SU-DHL-6 (cell line): Measurements from ENCODE around the gene DYNC2H1.

Experiments
- CTCF ChIP-seq: fragments of 200-600 bp; sonication (generic); IDR thresholded peaks from one replicate; pipeline ENCODE4 v1.5.1; 2017; ENCODE audit warnings: antibody characterized with exemption, mild to moderate bottlenecking, low read length, moderate library complexity; ENCODE audit not compliant: insufficient read depth, poor library complexity, severe bottlenecking
- EZH2phosphoT487 ChIP-seq: fragments of 200-600 bp; sonication (generic), shearing (Covaris generic); conservative IDR thresholded peaks from 2 replicates; pipeline ENCODE4 v1.6.1; 2018; ENCODE audit warnings: mild to moderate bottlenecking, antibody characterized with exemption, low read length, moderate library complexity, mixed read lengths

DNA sequence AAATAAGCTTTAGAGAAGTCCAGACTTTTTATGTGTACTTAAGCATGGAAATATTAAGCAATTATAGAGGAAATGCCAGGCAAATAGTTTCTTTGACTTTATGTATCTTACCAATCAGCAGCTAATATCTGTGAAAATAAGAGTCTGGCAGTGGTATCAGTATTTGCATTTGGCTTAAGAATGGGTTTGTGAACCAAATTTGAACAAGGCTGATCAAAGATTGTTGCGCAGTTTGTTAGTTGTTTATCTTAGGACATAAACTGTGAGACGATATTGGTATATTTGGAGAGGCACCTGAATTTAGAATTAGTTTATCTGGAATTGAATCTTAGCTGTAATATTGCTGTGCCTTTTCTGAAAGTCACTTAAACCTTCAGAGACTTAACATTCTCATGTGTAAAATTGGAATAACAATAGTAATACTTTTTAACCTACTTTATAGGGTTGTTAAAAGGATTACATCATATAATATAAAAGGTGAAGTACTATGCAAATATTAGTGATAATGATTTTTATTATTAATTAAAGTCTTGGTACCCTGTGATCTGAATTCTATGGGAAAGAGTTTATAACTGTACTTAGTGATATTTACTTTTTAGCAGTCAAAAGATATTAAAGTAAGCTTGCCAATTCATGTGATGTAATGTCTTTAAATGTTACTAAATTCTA is 66.4 kb downstream of the DYNC2H1 start:
- no peak for TF ChIP-seq CTCF
- TF ChIP-seq EZH2phosphoT487, result no peak
